CD4-positive, alpha-beta T cell treated with Interleukin-6 at 100 ng/mL for 8 hours (primary cell): Measurements from ENCODE around the gene ZBTB11.
"Not testable (repeated sequence)": the region's sequence is repeated elsewhere in the genome, so short reads cannot be mapped to it uniquely, and the experiment has no call there.

Source experiments
- DNase-seq: peaks from one replicate; pipeline ENCODE4 v3.0.0-alpha.2; 2020; ENCODE audit warnings: mixed read lengths, low spot score

The ZBTB11 gene

DNA sequence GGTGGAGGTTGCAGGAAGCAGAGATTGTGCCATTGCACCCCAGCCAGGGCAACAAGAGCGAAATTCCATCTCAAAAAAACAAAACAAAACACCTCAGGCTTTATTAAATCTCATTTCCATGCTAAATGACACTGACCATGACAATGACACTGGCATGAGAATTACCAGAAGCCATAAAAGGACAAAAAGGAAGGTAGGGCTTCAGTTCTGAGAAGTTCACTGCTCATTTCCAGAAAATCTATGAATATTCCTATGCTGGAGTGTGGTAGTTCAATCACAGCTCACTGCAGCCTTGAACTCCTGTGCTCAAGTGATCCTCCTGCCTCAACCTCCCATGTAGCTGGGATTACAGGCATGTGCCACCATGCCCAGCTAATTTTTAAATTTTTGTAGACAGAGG lies 58.2 kb downstream of the ZBTB11 start:
- DNase-seq = no peak

- no peak for DNase-seq
These were observed 59.5 kb downstream of the ZBTB11 start for GRCh38 chr3:101617478-101617877.

DNA sequence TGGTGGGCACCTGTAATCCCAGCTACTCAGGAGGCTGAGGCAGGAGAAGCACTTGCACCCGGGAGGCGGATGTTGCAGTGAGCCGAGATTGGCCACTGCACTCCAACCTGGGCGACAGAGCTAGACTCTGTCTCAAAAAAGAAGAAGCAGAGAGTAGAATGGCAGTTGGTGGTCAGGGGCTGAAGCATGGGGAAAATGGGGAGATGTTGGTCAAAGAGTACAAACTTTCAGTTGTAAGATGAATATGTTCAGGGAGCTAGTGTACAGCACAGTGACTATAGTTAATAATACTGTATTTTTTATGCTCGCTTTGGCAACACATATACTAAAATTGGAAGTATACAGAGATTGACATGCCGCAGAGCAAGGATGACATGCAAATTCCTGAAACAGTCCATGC lies 61.4 kb downstream of the ZBTB11 start:
- no peak for DNase-seq

DNA sequence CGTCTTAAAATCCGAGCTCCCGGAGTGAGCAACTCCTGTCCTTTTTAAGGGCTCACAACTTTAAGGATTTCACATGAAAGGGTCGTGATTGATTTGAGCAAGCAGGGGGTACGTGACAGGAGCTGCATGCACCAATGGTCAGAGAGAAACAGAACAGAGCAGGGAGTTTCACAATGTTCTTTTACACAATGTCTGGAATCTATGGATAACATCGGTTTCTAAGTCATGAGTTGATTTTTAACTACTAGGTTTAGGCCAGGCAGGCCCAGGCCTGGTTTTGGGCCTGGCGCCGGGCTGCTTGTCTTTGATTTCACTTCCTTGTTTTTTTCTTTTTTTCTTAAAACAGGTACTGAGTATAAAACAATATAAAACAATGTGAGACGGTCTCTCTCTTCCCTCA lies 63.9 kb downstream of the ZBTB11 start:
- not testable (repeated sequence) for DNase-seq

DNA sequence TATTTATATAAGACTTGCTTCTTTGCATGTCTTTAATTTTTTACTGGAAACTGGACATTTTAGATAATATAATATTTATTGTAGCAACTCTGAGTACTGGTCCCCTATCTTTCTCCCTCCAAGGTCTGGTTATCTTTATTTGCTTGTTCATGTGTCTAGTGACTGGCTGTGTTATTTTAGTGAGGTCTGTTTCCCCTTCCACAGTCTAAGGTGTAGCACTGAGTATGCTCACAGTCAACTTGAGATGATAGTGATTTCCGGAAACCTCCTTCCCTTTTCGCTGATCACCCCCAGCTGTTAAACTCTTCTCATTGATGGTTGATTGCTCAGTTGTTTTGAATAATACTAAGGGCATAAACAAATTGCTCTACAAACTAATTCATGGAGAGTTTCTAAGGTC lies 65.9 kb downstream of the ZBTB11 start:
- DNase-seq = no peak

- not testable (repeated sequence) for DNase-seq
These were observed 71.5 kb downstream of the ZBTB11 start for GRCh38 chr3:101605398-101605797.

- DNase-seq = no peak
These were observed 73.7 kb downstream of the ZBTB11 start for GRCh38 chr3:101603184-101603583.

DNA sequence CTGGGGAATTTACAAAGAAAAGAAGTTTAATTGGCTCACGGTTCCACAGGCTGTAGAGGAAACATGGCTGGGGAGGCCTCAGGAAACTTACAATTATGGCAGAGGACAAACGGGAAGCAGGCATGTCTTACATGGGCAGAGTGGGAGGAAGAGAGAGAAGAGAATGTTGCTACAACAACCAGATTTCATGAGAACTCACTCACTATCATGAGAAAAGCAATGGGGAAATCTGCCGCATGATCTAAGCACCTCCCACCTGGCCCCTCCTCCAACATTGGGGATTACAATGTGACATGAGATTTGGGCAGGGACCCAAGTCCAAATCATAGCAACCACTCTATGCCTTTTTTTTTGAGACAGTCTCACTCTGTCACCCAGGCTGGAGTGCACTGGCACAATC lies 74.2 kb downstream of the ZBTB11 start:
- DNase-seq = no peak
